NCI-H2081 (cell line): ENCODE data around the gene NRIP3.
"Not testable (repeated sequence)": the region's sequence is repeated elsewhere in the genome, so short reads cannot be mapped to it uniquely, and the experiment has no call there.

Source experiments
- DNase-seq, 2 experiments: peaks; one replicate each; lab custom pipeline; 2025; lab: John Stamatoyannopoulos, UW

Gene NRIP3

GRCh38 chr11:8971196-8971923 is 32.4 kb downstream of the NRIP3 start:
- no peak for DNase-seq

- no peak for DNase-seq
Observed at GRCh38 chr11:8967184-8967583, 36.6 kb downstream of the NRIP3 start.

GRCh38 chr11:8964324-8965320 is 39.2 kb downstream of the NRIP3 start, which contains the start of gene TMEM9B:
Gene TMEM9B (minus strand): TSS chr11:8964442. CDS start chr11:8964313, 129 bp downstream.
- peak; percentile 82 to 89 for DNase-seq

- peak; percentile 82 to 86 for DNase-seq
Observed at GRCh38 chr11:8963569-8964323, 40.1 kb downstream of the NRIP3 start.

GRCh38 chr11:8962841-8963240 is 41.0 kb downstream of the NRIP3 start:
- DNase-seq, result no peak

- DNase-seq, result no peak
Observed at GRCh38 chr11:8961401-8961800, 42.4 kb downstream of the NRIP3 start.

GRCh38 chr11:8959546-8960166 is 44.1 kb downstream of the NRIP3 start:
- DNase-seq, result peak in 1 of 2 experiments; percentile 35

GRCh38 chr11:8956860-8957259 is 46.9 kb downstream of the NRIP3 start:
- no peak for DNase-seq

GRCh38 chr11:8948886-8949285 is 54.9 kb downstream of the NRIP3 start:
- DNase-seq, result peak in 1 of 2 experiments; percentile 4

GRCh38 chr11:8947230-8947943 is 56.4 kb downstream of the NRIP3 start:
- DNase-seq, result no peak

GRCh38 chr11:8942518-8943066 is 61.2 kb downstream of the NRIP3 start, which contains the start of gene ASCL3:
Gene ASCL3 (minus strand): TSS chr11:8943016. CDS start chr11:8938161, 4,855 bp downstream.
- no peak for DNase-seq

- DNase-seq, result no peak
Observed at GRCh38 chr11:8941341-8942103, 62.3 kb downstream of the NRIP3 start.

- DNase-seq, result no peak
Observed at GRCh38 chr11:8937659-8938058, 66.1 kb downstream of the NRIP3 start.

GRCh38 chr11:8937159-8937558 is 66.6 kb downstream of the NRIP3 start:
- DNase-seq, result no peak

GRCh38 chr11:8935789-8936188 is 68.0 kb downstream of the NRIP3 start:
- not testable (repeated sequence) for DNase-seq

- no peak for DNase-seq
Observed at GRCh38 chr11:8934742-8935488, 68.9 kb downstream of the NRIP3 start.

GRCh38 chr11:8933931-8934330 is 69.9 kb downstream of the NRIP3 start:
- DNase-seq, result no peak

- no peak for DNase-seq
Observed at GRCh38 chr11:8932564-8933180, 71.1 kb downstream of the NRIP3 start, which contains the start of gene C11orf16. Gene C11orf16 (minus strand): TSS chr11:8932947. CDS start chr11:8932308, 639 bp downstream.
